Measurements from ENCODE around the gene VSIR. TPM values are rescaled to one million over a fixed set of nuclear protein-coding genes. Genes with fewer than 3 reads are reported as not detected.
A peak's percentile ranks its signal among the peaks of the same experiment; 100 is the strongest.

Gene VSIR
- total and polyA plus RNA-seq, 10 of the 15 experiments (the other 5 are each of a cell fraction or from before 2014, with no cell fraction given), result 0.19 to 12.5 (median 6.7) TPM

- TF ChIP-seq SRF (IDR thresholded peaks at IDR 0.05; ENCODE audit: low read depth in 2 of 2, low read length in 2 of 2) (peak in 1 of 2 experiments; percentile 84; a peak in 1 of 4 replicates), RAD21 (IDR thresholded peaks at IDR 0.05; ENCODE audit: insufficient read depth, low read depth, low read length) (no peak), NR2C2 (IDR thresholded peaks at IDR 0.05; ENCODE audit: borderline replicate concordance, control insufficient read depth, insufficient read length, low read depth) (no peak), POU2F2 (IDR thresholded peaks at IDR 0.05; ENCODE audit: borderline replicate concordance, low read depth, low read length) (0 out of 3 replicates have a peak, but pooled peaks have one; percentile 64), STAT1 (conservative IDR thresholded peaks at IDR 0.05) (no peak), KDM1A (IDR thresholded peaks at IDR 0.05; ENCODE audit: borderline replicate concordance) (no peak)
- TF ChIP-seq, protein P1, sequence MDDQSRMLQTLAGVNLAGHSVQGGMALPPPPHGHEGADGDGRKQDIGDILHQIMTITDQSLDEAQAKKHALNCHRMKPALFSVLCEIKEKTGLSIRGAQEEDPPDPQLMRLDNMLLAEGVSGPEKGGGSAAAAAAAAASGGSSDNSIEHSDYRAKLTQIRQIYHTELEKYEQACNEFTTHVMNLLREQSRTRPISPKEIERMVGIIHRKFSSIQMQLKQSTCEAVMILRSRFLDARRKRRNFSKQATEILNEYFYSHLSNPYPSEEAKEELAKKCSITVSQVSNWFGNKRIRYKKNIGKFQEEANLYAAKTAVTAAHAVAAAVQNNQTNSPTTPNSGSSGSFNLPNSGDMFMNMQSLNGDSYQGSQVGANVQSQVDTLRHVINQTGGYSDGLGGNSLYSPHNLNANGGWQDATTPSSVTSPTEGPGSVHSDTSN (IDR thresholded peaks at IDR 0.05; ENCODE audit: insufficient replicate concordance, low read depth, low read length), result no peak
These were observed 4.0 kb downstream of the VSIR start (continued) for GRCh38 chr10:71769279-71769823.

DNA sequence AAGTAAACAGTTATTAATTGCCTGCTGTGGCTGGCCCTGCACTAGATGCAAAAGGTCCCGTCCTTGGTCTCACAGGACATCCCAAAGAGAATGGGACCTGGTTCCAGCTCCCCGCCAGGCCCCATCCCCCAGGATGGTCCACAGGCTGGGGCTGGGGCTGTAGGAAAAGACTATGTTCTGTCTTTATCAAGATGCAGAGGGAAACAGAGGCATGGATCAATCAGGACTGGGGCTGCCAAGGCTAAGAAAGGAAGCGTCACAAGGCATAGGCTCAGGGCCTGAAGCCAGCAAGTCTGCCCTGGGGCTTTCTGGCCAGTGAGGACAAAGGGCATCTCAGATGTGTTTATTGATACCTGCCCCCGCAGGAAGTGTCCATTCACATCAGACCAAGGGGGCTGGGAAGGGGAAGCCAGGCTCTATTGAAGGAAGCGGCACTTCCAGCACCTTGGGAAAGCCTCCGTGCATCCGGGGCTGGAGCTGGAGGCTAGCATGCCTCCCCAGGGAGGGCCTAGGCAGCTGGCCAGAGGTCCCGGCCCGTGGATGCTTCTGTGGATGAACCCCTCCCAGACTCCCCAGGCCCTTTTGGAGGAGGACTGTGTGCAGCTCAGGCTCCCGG, 5.8 kb downstream of the VSIR start:
- Histone ChIP-seq H4K20me1 (ENCODE audit: control insufficient read depth, insufficient read depth) (no peaks in the 10 kb centered on the region), H3K4me1 (ENCODE audit: control insufficient read depth, insufficient read depth, low read length) (peaks cover 38% of the 10 kb centered on the region), H3K79me2 (ENCODE audit: control insufficient read depth, insufficient read depth, low read length) (peaks cover 16% of the 10 kb centered on the region), H3K27ac (ENCODE audit: control insufficient read depth, insufficient read depth) (no peak overlapping the region), H3K4me3 (no peak overlapping the region), H3K27me3 (replicated peaks in 1 of 2; ENCODE audit: control insufficient read depth in 2 of 2, insufficient read depth in 2 of 2, low read length in 1 of 2) (no peaks in the 10 kb centered on the region), H3K36me3 (ENCODE audit: control insufficient read depth in 2 of 2, insufficient read depth in 2 of 2, low read length in 1 of 2) (no peaks in the 10 kb centered on the region), H2AFZ (ENCODE audit: control insufficient read depth, low read depth, low read length) (no peak overlapping the region), H3K4me2 (ENCODE audit: control insufficient read depth, insufficient read depth) (peak overlapping the region; percentile 11; the same call in 1 of the 2 replicates), H3K9me3 (replicated peaks; ENCODE audit: control insufficient read depth, insufficient read depth, low read length) (no peaks in the 10 kb centered on the region), H3K9ac (ENCODE audit: control insufficient read depth, insufficient read depth, low read length) (no peak overlapping the region)
- no peak for FAIRE-seq
- 79% methylated on average over 10 of the region's 10 CpGs for WGBS (ENCODE audit: insufficient coverage, insufficient replicate concordance, low lambda C conversion rate, missing lambda C conversion rate)
- intact Hi-C loops (cut with micrococcal nuclease; ENCODE audit: unreplicated experiment) (loop anchor here (2.0 kb wide), 2 partner anchors 19 to 73 kb away; no protein-coding TSS in a partner anchor), in situ Hi-C loops (cut with MboI) (no loop called here)
- BruUV-seq (replicated peaks), result no TSS peak
- SMC1A ChIA-PET (ENCODE audit: uncharacterized antibody, unreplicated experiment), result interaction anchor here (1.0 to 4.6 kb wide), 11 partner anchors 10 to 391 kb away, joined by 3 to 33 read pairs (median 7); no protein-coding TSS in a partner anchor
- CTCF ChIA-PET, result interaction anchor here (0.9 to 3.8 kb wide), 9 partner anchors 12 to 129 kb away, joined by 3 to 13 read pairs (median 6); no protein-coding TSS in a partner anchor
- RAD21 ChIA-PET (ENCODE audit: unreplicated experiment), result interaction anchor here (0.8 to 4.0 kb wide), 7 partner anchors 10 to 129 kb away, joined by 3 to 53 read pairs (median 4); no protein-coding TSS in a partner anchor
- no peak for DNase-seq (ENCODE audit: low read depth, low spot score)
- ATAC-seq, result no peak
- POLR2A ChIA-PET, result interaction anchor here (0.6 to 1.7 kb wide), 7 partner anchors 10 to 355 kb away, joined by 3 to 6 read pairs (median 3); partner anchors contain the start of gene PSAP
- TF ChIP-seq, protein P1 (IDR thresholded peaks at IDR 0.05; ENCODE audit: insufficient replicate concordance, low read depth, low read length), result peak; percentile 75
- TF ChIP-seq HDAC6 (IDR thresholded peaks at IDR 0.05; ENCODE audit: unreplicated experiment), result no peak
